ENCODE results near the gene CYCS.
"Not testable (repeated sequence)": the region's sequence is repeated elsewhere in the genome, so short reads cannot be mapped to it uniquely, and the experiment has no call there.

The CYCS gene

DNA sequence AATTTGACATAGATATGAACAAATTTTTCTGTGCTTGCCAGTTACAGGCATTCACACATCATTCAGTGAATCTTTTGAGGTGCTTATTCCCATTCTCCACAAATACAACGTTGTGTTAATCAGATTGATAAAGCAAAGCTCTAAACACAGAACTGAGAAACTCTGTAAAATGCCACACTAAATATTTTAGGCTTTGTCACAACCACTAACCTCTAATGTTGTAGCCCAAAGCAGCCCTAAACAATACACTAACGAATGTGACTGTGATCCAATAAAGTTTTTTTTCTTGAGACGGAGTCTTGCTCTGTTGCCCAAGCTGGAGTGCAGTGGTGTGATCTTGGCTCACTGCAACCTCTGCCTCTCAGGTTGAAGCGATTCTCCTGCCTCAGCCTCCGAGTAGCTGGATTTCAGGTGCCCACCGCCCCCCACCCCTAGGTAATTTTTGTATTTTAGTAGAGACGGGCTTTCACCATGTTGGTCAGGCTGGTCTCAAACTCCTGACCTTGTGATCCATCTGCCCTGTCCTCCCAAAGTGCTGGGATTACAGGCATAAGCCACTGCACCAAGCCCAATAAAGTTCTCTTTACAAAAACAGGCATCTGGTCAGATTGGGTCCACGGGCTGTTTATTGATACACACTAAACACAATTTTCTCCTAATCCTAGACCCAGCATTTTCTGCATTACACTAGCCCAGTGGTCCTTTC is 6.9 kb downstream of the CYCS start:
- no peak for DNase-seq (ENCODE audit: low read depth)

GRCh38 chr7:25117226-25118047 is 7.6 kb downstream of the CYCS start:
- DNase-seq (ENCODE audit: low read depth): no peak

GRCh38 chr7:25116621-25117020 is 8.4 kb downstream of the CYCS start:
- no peak for DNase-seq (ENCODE audit: low read depth)

DNA sequence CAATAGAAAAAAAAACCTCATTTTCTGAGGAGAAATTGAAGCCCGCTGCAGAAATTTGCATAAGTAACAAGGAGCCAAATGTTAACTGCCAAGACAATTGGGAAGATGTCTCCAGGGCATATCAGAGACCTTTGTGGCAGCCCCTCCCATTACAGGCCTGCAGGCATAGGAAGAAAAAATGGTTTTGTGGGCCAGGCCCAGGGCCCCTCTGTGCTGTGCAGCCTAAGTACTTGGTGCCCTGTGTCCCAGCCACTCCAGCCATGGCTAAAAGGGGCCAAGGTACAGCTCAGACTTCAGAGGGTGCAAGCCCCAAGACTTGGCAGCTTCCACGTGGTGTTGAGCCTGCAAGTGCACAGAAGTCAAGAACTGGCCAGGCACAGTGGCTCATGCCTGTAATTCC is 14.5 kb downstream of the CYCS start:
- DNase-seq (ENCODE audit: low read depth): not testable (repeated sequence)

GRCh38 chr7:25109276-25109675 is 15.8 kb downstream of the CYCS start:
- peak; percentile 25 for DNase-seq (ENCODE audit: low read depth)

GRCh38 chr7:25105911-25106310 is 19.1 kb downstream of the CYCS start:
- no peak for DNase-seq (ENCODE audit: low read depth)

DNA sequence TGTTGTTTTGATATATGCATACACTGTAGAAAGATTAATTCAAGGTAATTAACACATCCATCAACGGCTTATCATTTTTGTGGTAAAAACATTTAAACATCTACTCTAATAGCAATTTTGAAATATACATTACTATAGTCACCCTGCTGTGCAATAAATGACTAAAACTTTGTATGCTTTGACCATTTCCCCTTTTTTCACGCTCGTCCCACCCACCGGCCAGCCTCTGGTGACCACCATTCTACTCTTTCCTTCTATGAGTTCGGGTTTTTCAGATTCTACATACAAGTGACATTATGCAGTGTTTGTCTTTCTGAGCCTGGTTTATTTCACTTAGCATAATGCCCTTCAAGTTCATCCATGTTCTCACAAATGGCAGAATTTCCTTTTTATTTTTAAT is 21.3 kb downstream of the CYCS start:
- DNase-seq (ENCODE audit: low read depth): no peak

- DNase-seq (ENCODE audit: low read depth): no peak
Measured at GRCh38 chr7:25101817-25102216, 23.2 kb downstream of the CYCS start.

DNA sequence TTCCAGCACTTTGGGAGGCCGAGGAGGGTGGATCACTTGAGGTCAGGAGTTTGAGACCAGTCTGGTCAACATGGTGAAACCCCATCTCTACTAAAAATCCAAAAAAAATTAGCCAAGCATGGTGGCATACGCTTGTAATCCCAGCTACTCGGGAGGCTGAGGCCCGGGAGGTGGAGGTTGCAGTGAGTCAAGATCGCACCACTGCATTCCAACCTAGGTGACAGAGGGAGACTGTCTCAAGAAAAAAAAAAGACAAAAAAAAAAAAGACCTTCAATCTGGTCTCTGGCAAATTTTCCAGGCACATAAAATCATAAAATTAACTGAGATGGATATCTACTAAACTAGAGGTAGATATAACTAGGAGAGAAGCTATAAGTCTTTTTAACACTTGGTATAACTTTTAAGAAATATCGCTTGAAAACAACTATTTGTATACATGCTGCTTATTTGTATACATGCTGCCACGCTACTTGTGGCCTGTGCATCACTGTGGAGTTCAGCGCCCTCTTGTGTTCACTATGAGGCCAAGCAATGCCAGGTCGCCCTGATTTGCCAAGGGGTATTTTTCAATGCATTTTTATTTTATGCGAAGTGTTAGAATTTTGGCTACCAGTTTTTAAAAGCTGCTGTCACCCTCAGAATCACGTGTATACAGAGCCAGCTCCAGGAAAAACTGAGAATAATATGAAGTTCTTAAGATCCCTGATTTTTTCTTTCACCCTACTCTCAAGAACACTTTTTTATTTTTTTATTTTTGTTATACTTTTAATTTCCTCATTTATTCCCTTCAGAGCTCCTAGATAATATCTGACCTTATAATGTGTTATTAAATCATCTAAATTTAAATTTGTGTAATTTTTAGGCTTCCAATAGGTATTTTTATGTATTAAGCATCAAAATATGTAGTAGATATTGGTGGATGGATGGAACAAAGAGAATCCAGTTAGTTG is 26.7 kb downstream of the CYCS start:
- peak; percentile 36 for DNase-seq (ENCODE audit: low read depth)

DNA sequence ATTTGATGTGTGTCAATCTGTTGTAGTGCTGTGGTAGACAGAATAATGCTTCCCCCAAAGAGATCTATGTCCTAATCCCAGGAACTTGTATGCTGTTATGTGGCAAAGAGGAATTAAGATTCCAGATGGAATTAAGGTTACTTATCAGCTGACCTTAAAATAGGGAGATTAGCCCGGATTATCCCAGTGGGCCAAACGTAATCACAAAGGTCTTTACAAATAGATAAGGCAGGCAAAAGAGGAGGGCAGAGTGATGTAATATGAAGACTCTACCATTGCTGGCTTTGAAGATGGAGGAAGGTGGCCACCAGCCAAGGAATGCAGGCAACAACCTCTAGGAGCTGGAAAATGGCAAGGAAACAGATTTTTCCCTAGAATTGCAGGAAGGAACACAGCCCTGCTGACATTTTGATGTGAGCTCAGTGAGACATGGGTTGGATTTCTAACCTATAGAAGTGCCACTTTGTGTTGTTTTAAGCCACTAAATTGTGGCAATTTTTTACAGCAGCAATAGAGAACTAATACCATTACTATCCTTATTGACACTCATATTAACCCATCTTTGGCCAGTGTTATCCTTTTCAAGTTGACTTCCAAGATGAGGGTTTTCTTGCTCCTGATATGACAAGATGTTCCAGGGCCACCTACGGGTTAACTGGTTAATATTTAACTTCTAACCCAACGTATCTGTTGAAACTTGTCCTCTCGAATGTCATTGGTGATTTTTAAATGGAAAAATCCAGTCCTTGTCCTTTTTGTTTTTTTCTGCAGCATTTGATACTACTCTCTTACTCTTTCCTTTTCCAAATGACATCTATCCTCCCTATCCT is 29.3 kb downstream of the CYCS start:
- no peak for DNase-seq (ENCODE audit: low read depth)

DNA sequence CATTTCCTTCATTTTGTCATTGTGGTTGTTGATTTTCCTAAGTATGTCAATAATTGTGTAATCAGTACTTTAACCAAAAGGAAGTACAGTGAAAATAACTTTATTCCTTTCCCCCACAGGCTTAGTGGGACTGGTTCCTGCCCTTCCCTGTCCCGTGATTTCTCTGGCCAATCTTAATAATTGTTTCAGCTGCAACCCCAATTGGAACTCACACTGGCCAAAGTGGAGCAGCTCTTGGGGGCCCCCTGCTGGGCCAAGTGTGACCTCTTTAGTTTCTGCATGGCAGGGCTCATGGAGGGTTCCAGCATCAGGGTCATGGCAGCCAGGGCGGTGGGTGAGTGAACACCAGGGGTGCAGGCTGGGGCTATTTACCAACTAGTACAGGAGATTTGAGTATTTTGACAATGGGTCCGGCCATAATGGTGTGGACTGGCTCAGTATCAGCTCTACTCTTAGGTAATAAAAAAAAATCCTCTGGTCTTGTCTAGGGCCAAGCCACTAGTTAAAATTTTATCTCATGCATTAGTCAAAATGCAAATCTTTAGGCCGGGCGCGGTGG is 31.7 kb downstream of the CYCS start:
- peak; percentile 75 for DNase-seq (ENCODE audit: low read depth)

DNA sequence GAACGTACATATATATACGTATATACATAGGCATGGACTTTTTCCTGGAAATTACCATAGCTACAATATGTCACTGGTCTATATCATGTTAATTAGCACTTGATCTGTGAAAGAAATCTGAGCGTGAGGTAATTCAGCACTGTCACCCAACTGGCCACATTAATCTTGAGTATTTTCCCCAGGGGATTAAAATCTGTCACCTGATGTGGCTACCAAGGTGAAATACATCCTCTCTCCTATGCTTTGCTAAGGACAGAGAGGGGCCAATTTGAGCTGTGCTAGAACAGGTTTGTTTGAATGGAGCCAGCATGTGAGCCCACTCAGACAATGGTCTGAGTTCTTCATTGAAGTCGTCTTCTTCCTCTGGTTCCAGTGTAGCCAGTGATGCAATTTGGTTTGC is 33.3 kb downstream of the CYCS start:
- no peak for DNase-seq (ENCODE audit: low read depth)

GRCh38 chr7:25091176-25091575 is 33.9 kb downstream of the CYCS start:
- DNase-seq (ENCODE audit: low read depth): no peak

DNA sequence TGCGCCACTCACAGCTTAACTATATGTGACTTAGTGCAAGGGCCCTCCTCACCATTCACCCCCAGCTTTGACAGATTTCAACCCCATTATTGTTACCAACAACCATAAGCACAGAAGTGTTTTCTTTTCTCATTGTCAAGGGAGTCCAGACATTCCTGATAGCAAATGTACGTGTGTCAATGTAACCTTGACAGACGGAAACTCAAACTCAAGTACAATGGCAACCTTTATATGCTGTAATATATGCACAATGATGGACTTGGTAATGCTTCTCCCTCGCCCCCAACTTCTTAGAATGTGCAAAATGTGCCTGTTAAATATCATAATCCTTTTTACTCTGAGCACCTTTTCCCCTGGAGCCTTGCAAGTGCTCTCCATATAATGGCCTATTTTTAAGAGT is 34.7 kb downstream of the CYCS start:
- no peak for DNase-seq (ENCODE audit: low read depth)

- DNase-seq (ENCODE audit: low read depth): no peak
Measured at GRCh38 chr7:25087855-25088254, 37.2 kb downstream of the CYCS start.

- DNase-seq (ENCODE audit: low read depth): no peak
Measured at GRCh38 chr7:25084821-25085220, 40.2 kb downstream of the CYCS start.

- no peak for DNase-seq (ENCODE audit: low read depth)
Measured at GRCh38 chr7:25083201-25083600, 41.9 kb downstream of the CYCS start.

DNA sequence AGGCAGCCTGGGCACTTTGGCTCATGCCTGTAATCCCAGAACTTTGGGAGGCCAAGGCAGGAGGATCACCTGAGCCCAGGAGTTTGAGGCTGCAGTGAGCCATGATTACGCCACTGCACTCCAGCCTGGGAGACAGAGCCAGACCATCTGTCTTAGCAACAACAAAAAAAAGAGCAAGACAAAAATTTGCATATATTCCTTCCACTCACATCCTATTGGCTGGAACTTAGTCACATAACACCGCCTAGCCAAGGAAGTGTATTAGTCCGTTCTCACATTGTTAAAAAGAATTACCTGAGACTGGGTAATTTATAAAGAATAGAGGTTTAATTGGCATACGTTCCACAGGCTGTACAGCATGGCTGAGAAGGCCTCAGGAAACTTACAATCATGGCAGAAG is 43.0 kb downstream of the CYCS start:
- DNase-seq (ENCODE audit: low read depth): not testable (repeated sequence)

- no peak for DNase-seq (ENCODE audit: low read depth)
Measured at GRCh38 chr7:25077096-25077495, 48.0 kb downstream of the CYCS start.

DNA sequence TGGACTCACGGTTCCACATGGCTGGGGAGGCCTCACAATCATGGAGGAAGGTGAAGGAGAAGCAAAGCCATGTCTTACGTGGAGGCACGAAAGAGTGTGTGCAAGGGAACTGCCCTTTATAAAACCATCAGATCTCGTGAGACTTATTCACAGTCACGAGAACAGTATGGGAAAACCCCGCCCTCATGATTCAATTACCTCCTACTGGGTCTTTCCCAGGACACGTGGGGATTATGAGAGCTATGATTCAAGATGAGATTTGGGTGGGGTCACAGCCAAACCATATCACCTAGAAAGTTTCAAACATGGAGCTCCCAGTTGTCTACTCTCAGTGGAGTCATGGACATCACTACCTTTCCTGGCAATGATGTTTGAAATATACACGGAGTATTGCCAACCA is 49.6 kb downstream of the CYCS start:
- no peak for DNase-seq (ENCODE audit: low read depth)

GRCh38 chr7:25073451-25073850 is 51.6 kb downstream of the CYCS start:
- peak; percentile 58 for DNase-seq (ENCODE audit: low read depth)
